A673 (cell line): ENCODE data around the gene FAM20B. TPM values are rescaled to one million over a fixed set of nuclear protein-coding genes. Genes with fewer than 3 reads are reported as not detected.

Experiments used
- BruUV-seq: library from RNA; stranded (reverse); fragments of 400-500 nt; replicated peaks from 2 replicates; lab custom pipeline; 2021; lab: Mats Ljungman, UMichigan
- CTCF ChIA-PET: fragments of 300-600 bp; sonication (Branson Sonifier 250); formaldehyde crosslinking; loops from one replicate; lab custom pipeline; 2022; ENCODE audit warnings: antibody characterized with exemption; lab: Charles Lee
- POLR2A ChIA-PET: fragments of 300-600 bp; sonication (Branson Sonifier 250); formaldehyde crosslinking; loops from one replicate; lab custom pipeline; 2022; ENCODE audit warnings: antibody characterized with exemption; ENCODE audit not compliant: low non-redundant PET; lab: Charles Lee
- DNase-seq: peaks from one replicate; pipeline ENCODE4 v3.0.0-alpha.2; 2015; ENCODE audit warnings: low spot score
- H3K27ac ChIP-seq: fragments of 200-600 bp; sonication (generic); 2 replicates; pipeline ENCODE4 v1.5.1; 2016; ENCODE audit warnings: mixed run types, low read depth, mild to moderate bottlenecking, mixed read lengths, antibody characterized with exemption, low read length; ENCODE audit not compliant: poor library complexity, severe bottlenecking
- H3K27me3 ChIP-seq: fragments of 200-600 bp; sonication (generic); replicated peaks from 2 replicates; pipeline ENCODE4 v1.6.1; 2017; ENCODE audit warnings: mixed run types, low read depth, mild to moderate bottlenecking, mixed read lengths, antibody characterized with exemption, low read length; ENCODE audit not compliant: insufficient read depth, poor library complexity
- H3K36me3 ChIP-seq: fragments of 200-600 bp; sonication (generic); 2 replicates; pipeline ENCODE4 v1.6.1; 2016; ENCODE audit warnings: mixed run types, mild to moderate bottlenecking, mixed read lengths, antibody characterized with exemption, low read length; ENCODE audit not compliant: insufficient read depth, poor library complexity, severe bottlenecking
- H3K4me1 ChIP-seq: fragments of 200-600 bp; sonication (generic); 2 replicates; pipeline ENCODE4 v1.6.1; 2017; ENCODE audit warnings: mixed run types, mild to moderate bottlenecking, mixed read lengths, antibody characterized with exemption, low read length; ENCODE audit not compliant: insufficient read depth, poor library complexity, severe bottlenecking
- H3K4me3 ChIP-seq: fragments of 200-600 bp; sonication (generic); 2 replicates; pipeline ENCODE4 v1.5.1; 2016; ENCODE audit warnings: low read depth, mixed run types, mild to moderate bottlenecking, mixed read lengths, low read length; ENCODE audit not compliant: poor library complexity, severe bottlenecking
- H3K9me3 ChIP-seq: fragments of 200-600 bp; sonication (generic); 2 replicates; pipeline ENCODE4 v1.6.1; 2016; ENCODE audit warnings: mixed run types, low read depth, mild to moderate bottlenecking, mixed read lengths, antibody characterized with exemption, low read length; ENCODE audit not compliant: poor library complexity, severe bottlenecking
- CTCF ChIP-seq: fragments of 300-800, 200-600 bp; sonication (generic); conservative IDR thresholded peaks from 2 replicates; pipeline ENCODE4 v1.5.1; 2017; ENCODE audit warnings: low read depth, mild to moderate bottlenecking, antibody characterized with exemption, low read length, moderate library complexity, mixed read lengths
- EZH2 ChIP-seq: fragments of 200-600 bp; sonication (generic); IDR thresholded peaks from 2 replicates; pipeline ENCODE4 v1.6.1; 2017; ENCODE audit warnings: borderline replicate concordance, low read depth, mild to moderate bottlenecking, mixed read lengths, antibody characterized with exemption, low read length; ENCODE audit not compliant: poor library complexity, severe bottlenecking
- intact Hi-C: fragments of 100-400 bp; cut with micrococcal nuclease; formaldehyde crosslinking; loops from one replicate; pipeline ENCODE4 v1.10.0; 2022; ENCODE audit not compliant: unreplicated experiment
- total RNA-seq: library from RNA; stranded (reverse); gene quantifications from 2 replicates; pipeline ENCODE4 v1.2.3, GENCODE V29; 2021

FAM20B gene
- total RNA-seq, 1 experiment from 2014 or later: 43.3 TPM

- peaks cover 3% of the 10 kb centered on the region for H3K4me1 ChIP-seq
- no peak for TF ChIP-seq CTCF
- TF ChIP-seq EZH2: no peak
- DNase-seq: no peak
- H3K4me3 ChIP-seq: no peak overlapping the region
- no peaks in the 10 kb centered on the region for H3K9me3 ChIP-seq
- no TSS peak for BruUV-seq
- H3K27ac ChIP-seq: no peak overlapping the region
- H3K27me3 ChIP-seq: no peaks in the 10 kb centered on the region
- H3K36me3 ChIP-seq: peaks cover 13% of the 10 kb centered on the region
- ChIA-PET CTCF (interaction anchor here (0.6 kb wide), 1 partner anchor 15 kb away, joined by 3 read pairs; no protein-coding TSS in a partner anchor), POLR2A (no interaction called here)
- intact Hi-C loops: no loop called here
These were observed 40.8 kb downstream of the FAM20B start for GRCh38 chr1:179066471-179066870.

- Histone ChIP-seq H3K9me3 (no peaks in the 10 kb centered on the region), H3K27me3 (no peaks in the 10 kb centered on the region), H3K36me3 (no peaks in the 10 kb centered on the region), H3K4me1 (no peaks in the 10 kb centered on the region), H3K27ac (no peak overlapping the region), H3K4me3 (no peak overlapping the region)
- intact Hi-C loops: loop anchor here (5.0 to 10.0 kb wide), 3 partner anchors 370 to 735 kb away; partner anchors contain the start of gene TDRD5
- TF ChIP-seq EZH2: no peak
- no peak for TF ChIP-seq CTCF
- ChIA-PET CTCF (no interaction called here), POLR2A (no interaction called here)
- no TSS peak for BruUV-seq
- no peak for DNase-seq
These were observed 51.7 kb downstream of the FAM20B start for GRCh38 chr1:179077396-179077795.

GRCh38 chr1:179079113-179079761 is 53.5 kb downstream of the FAM20B start:
- POLR2A ChIA-PET: no interaction called here
- DNase-seq: peak; percentile 86
- intact Hi-C loops: loop anchor here (1.0 to 10.0 kb wide), 5 partner anchors 214 to 733 kb away; partner anchors contain the start of genes SOAT1 and TDRD5

More at GRCh38 chr1:179079113-179079761, 53.5 kb downstream of the FAM20B start:
- no peaks in the 10 kb centered on the region for H3K9me3 ChIP-seq
- no peak for TF ChIP-seq EZH2
- peak; percentile 75 for TF ChIP-seq CTCF
- CTCF ChIA-PET: interaction anchor here (0.5 to 0.7 kb wide), 3 partner anchors 144 to 552 kb away, joined by 3 to 7 read pairs (median 5); no protein-coding TSS in a partner anchor
- no peak overlapping the region for H3K27ac ChIP-seq
- no peaks in the 10 kb centered on the region for H3K27me3 ChIP-seq
- no TSS peak for BruUV-seq
- peaks cover 6% of the 10 kb centered on the region for H3K4me1 ChIP-seq
- no peak overlapping the region for H3K4me3 ChIP-seq
- no peaks in the 10 kb centered on the region for H3K36me3 ChIP-seq
